GM19023 (cell line): Measurements from ENCODE around the gene ZBTB47.

Experiments
- ATAC-seq: cut with Tn5 transposase; IDR thresholded peaks from one replicate; pipeline ENCODE4 v1.9.1; 2021; ENCODE audit warnings: mild to moderate bottlenecking, moderate library complexity; ENCODE audit not compliant: unreplicated experiment

ZBTB47 gene

GRCh38 chr3:42684632-42685362, 31.3 kb downstream of the ZBTB47 start:
- no peak for ATAC-seq

GRCh38 chr3:42685363-42685881, 31.9 kb downstream of the ZBTB47 start, which contains the start of gene KLHL40:
Gene KLHL40 (plus strand): TSS chr3:42685537. CDS start chr3:42685619, 82 bp downstream.
- no peak for ATAC-seq

- ATAC-seq, result no peak
Observed at GRCh38 chr3:42685891-42686820, 32.7 kb downstream of the ZBTB47 start.

GRCh38 chr3:42686832-42687650, 33.5 kb downstream of the ZBTB47 start:
- no peak for ATAC-seq

- no peak for ATAC-seq
Observed at GRCh38 chr3:42688016-42688415, 34.5 kb downstream of the ZBTB47 start.

- ATAC-seq, result no peak
Observed at GRCh38 chr3:42688487-42689420, 35.3 kb downstream of the ZBTB47 start.

GRCh38 chr3:42689421-42690014, 36.0 kb downstream of the ZBTB47 start:
- no peak for ATAC-seq

GRCh38 chr3:42690191-42690590, 36.7 kb downstream of the ZBTB47 start:
- no peak for ATAC-seq

- no peak for ATAC-seq
Observed at GRCh38 chr3:42690766-42691680, 37.5 kb downstream of the ZBTB47 start.

- ATAC-seq, result no peak
Observed at GRCh38 chr3:42691816-42692666, 38.5 kb downstream of the ZBTB47 start.

- no peak for ATAC-seq
Observed at GRCh38 chr3:42692667-42693529, 39.4 kb downstream of the ZBTB47 start.

GRCh38 chr3:42693530-42693930, 40.0 kb downstream of the ZBTB47 start:
- no peak for ATAC-seq

GRCh38 chr3:42694366-42694765, 40.9 kb downstream of the ZBTB47 start:
- no peak for ATAC-seq

GRCh38 chr3:42696356-42697288, 43.1 kb downstream of the ZBTB47 start:
- ATAC-seq, result no peak

GRCh38 chr3:42697289-42698051, 44.0 kb downstream of the ZBTB47 start:
- ATAC-seq, result no peak
